GM12864 (cell line): ENCODE measurements around the gene RAB31.

Experiments
- DNase-seq: peaks from one replicate; pipeline ENCODE4 v3.0.0-alpha.2; 2011; ENCODE audit warnings: low read depth
- H3K4me3 ChIP-seq: 2 replicates; pipeline ENCODE4 v1.5.1; 2011; ENCODE audit warnings: mild to moderate bottlenecking, low read depth, low read length, control low read depth
- CTCF ChIP-seq: IDR thresholded peaks from 2 replicates; pipeline ENCODE4 v1.5.1; 2011; ENCODE audit warnings: low read depth, mild to moderate bottlenecking, moderate library complexity, low read length, control low read depth, inconsistent platforms; ENCODE audit errors: missing control alignments

RAB31 gene

DNA sequence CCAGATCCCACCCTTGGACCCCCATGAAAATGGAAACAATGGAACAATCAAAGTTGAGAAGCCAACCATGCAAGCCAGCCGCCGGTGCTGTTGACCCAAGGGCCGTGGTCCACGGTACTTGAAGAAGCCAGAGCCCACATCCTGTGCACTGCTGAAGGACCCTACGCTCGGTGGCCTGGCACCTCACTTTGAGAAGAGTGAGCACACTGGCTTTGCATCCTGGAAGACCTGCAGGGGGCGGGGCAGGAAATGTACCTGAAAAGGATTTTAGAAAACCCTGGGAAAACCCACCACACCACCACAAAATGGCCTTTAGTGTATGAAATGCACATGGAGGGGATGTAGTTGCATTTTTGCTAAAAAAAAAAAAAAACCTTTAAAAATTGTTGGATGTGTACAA, 151.1 kb downstream of the RAB31 start:
- H3K4me3 ChIP-seq, result no peak overlapping the region
- TF ChIP-seq CTCF, result no peak

GRCh38 chr18:9860682-9861081, 152.6 kb downstream of the RAB31 start:
- H3K4me3 ChIP-seq, result no peak overlapping the region
- no peak for DNase-seq
- no peak for TF ChIP-seq CTCF

More for the DNA sequence above, 151.1 kb downstream of the RAB31 start:
- no peak for DNase-seq

DNA sequence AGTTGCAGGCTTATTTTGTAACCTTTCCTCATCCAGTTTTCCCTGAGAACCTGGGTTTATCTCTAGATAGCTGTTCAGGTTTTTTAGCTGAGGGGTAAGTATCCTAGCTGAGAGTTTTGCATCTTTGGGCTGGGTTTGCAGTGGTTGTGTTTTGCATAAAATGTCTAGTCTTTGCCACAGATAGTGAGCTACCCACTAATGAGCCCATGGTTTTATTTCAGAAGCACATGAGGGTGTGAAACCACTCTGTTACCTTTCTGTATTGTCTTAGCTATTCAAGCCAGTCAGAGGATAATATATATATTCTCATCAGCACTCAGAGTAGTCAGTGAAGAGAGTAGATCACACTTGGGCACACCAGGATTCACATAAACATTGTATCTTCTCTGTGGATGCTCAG, 153.1 kb downstream of the RAB31 start:
- no peak overlapping the region for H3K4me3 ChIP-seq
- peak; percentile 30 for DNase-seq
- TF ChIP-seq CTCF, result no peak

- DNase-seq, result peak; percentile 49
- TF ChIP-seq CTCF, result no peak
- no peak overlapping the region for H3K4me3 ChIP-seq
These were observed 153.8 kb downstream of the RAB31 start for GRCh38 chr18:9861933-9862332.

- H3K4me3 ChIP-seq, result no peak overlapping the region
- no peak for TF ChIP-seq CTCF
- no peak for DNase-seq
These were observed 154.6 kb downstream of the RAB31 start for GRCh38 chr18:9862686-9863085.

GRCh38 chr18:9863282-9863681, 155.2 kb downstream of the RAB31 start:
- TF ChIP-seq CTCF, result no peak
- DNase-seq, result no peak
- H3K4me3 ChIP-seq, result no peak overlapping the region

DNA sequence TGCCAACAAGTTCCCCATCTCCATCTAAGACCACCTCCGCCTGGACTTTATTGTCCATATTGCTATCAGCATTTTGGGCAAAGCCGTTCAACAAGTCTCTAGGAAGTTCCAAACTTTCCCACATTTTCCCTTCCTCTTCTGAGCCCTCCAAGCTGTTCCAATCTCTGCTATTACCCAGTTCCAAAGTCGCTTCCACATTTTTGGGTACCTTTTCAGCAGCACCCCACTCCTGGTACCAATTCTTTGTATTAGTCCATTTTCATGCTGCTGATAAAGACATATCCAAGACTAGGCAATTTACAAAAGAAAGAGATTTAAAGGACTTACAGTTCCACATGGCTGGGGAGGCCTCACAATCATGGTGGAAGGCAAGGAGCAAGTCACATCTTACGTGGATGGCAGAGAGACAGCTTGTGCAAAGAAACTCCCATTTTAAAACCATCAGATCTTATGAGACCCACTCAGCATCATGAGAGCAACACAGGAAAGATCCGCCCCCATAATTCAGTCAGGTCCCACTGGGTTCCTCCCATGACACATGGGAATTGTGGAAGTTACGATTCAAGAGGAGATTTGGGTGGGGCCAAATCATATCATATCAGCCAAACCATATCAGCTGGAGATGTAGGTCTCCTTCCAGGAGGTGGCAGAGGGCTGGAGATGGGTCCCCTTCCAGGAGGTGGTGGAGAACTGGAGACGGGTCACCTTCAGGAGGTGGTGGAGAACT, 157.8 kb downstream of the RAB31 start:
- no peak for DNase-seq
- no peak overlapping the region for H3K4me3 ChIP-seq
- no peak for TF ChIP-seq CTCF
